GM18858 (cell line): ENCODE data around the gene PARM1.

Experiments
- ATAC-seq: cut with Tn5 transposase; IDR thresholded peaks from one replicate; pipeline ENCODE4 v1.9.1; 2021; ENCODE audit not compliant: unreplicated experiment

Gene PARM1, protein sequence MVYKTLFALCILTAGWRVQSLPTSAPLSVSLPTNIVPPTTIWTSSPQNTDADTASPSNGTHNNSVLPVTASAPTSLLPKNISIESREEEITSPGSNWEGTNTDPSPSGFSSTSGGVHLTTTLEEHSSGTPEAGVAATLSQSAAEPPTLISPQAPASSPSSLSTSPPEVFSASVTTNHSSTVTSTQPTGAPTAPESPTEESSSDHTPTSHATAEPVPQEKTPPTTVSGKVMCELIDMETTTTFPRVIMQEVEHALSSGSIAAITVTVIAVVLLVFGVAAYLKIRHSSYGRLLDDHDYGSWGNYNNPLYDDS

DNA sequence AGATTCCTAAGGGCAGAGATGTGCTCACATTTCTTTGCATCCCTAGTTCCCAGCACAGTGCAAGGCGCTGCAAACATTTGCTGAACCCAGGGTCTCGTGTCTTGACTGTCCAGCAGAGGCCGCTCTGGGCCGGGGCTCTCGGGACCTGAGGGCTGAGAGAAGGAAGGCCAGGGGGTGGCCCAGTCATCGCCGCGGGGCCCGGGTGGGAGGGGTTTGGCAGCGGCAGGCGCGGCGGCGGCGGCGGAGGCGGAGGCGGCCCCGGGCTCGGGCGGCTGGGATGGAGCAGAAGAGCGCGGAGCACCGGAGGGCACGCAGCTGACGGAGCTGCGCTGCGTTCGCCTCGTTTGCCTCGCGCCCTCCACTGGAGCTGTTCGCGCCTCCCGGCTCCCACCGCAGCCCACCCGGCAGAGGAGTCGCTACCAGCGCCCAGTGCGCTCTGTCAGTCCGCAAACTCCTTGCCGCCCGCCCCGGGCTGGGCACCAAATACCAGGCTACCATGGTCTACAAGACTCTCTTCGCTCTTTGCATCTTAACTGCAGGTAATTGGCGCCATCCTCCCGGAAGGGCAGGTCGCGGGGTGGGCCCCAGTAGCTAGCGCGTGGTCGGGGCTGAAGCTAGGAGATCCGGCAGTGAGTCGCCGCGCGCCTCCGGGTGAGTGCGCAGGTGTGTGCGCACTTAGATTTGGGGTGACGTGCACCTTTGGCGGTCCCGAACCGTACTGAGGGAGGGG, at the start of gene PARM1:
TSS of gene PARM1 (plus strand) at position 285 of the 730 bp plus-strand sequence. CDS start at position 497, 212 bp downstream.
- ATAC-seq = peak; percentile 55

DNA sequence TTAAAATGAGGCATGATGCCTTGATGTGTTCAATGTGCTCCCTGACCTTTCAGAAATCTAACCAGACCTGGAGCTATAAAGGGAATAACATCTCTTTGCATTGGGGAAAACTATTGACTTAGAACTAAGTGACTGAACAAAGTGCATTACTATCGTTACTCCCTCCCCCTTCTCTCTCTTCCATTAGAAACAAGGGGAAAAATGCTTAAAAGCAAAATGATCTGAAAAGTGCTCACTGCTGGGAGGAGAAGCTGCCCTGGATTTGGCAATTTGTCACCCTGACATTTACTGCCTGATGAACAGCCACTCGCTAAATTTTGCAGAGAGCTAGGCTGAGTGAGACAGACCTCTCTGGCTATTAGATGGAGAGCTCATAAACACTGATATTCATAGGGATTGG, 48.6 kb upstream of the PARM1 start:
- no peak for ATAC-seq

DNA sequence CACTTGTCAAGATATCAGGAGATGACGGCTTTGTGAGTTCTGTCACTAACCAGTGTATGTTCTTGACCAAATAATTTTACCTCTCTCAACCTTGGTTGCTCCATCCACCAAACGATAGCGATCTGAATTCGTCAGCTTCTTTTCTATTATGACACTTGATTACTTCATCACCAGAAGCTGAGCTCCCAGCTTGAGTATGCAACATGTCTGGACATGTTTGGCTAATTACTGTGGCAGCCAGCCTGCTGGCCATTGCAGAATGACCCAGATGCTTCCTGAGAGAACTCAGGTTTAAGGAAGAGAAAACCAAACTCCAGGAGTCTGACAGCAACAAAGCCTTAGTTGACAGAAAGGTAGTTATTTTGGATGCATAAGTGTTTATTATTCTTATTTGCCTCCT, 46.4 kb upstream of the PARM1 start:
- ATAC-seq = no peak

DNA sequence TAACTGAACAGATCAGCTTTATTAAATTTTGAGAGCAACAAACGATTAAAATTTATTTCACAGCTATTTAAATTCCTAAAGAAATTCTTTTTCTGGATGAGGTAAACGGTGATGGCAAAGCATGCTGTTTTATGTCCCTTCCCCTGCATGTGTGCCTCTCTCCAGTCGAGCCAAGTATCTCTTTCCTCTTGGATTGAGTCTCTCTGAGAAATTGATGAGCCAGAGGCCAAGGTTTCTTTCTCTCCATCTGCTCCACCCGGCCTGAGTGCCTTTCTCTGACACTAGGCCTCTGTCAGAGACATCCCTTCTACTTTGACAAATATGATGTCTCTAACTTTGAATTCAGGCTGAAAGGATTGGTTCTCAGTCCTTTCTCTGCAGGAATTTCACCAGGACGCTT, 42.6 kb upstream of the PARM1 start:
- ATAC-seq = no peak

DNA sequence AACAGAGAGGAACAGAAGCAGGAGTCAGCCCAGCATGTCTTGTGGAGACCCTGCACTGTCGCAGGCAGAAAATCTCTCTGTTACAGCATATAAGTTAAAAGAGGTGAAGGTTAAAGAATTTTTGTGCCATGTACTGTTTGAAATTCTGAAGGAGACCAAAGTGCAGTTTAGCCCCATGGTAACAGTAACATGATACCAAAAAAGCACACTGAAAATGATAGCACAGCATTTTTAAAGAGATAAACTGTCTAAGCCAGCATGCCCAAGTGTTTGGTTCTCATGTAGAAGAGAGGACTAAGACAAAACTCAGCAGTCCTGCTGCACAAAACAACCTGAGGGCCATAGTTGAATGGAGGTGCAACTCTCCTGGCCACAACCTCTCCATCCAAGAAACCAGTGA, 41.9 kb upstream of the PARM1 start:
- ATAC-seq = no peak

DNA sequence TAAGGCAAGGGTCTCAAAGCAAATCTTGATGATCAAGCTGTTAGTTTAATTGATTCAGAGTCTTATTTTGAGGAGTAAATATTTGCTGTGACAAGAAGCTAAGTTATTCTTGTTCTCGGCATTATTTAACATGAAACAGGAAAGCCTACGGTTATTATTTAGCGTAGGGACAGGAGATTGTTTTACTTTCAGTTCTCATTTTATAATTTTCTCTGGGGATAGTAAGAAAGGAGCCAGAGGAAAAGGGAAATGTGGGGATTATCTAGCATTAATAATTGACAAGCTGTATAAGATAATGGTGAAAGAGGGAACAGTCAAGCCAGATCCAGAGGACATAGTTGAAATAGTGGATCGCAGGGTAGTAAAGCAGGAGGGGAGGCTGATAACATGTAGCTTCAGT, 39.7 kb upstream of the PARM1 start:
- no peak for ATAC-seq

DNA sequence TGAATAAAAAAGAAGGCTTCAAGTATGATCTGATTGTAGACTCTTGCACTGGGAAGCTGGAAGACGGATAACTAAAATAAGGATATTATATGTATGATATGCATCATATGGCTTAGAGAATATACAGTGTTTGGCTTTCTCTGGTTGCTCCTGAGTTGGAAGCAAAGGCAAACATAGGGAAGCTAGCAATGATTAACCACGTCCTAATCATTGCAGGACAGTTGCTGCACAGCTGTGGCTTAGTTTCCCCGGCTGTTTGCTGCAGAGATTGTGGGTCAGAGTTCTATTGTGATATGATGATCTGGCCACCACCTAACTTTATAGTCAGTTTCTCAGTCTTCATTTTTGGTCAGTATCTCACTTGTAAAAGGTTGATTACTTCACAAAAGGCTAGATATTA, 36.3 kb upstream of the PARM1 start:
- ATAC-seq = no peak

DNA sequence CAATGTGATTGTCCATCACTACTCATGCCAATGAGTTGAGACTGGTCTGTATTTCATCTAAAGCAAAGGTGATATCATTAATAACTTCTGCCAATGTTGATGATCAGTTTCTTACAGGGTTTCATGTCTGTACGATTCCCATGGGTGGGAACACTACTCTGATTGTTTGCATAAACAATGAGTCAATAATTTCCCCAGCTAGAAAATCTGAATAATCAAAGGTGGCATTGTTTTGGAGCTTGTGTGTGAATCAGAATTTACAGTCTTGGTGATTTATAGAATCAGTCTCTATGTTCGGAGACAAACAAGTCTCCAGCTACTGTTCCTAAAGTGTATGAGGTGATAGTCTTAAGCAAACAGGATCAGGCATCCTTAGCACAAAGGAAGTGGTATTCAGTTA, 35.5 kb upstream of the PARM1 start:
- no peak for ATAC-seq

DNA sequence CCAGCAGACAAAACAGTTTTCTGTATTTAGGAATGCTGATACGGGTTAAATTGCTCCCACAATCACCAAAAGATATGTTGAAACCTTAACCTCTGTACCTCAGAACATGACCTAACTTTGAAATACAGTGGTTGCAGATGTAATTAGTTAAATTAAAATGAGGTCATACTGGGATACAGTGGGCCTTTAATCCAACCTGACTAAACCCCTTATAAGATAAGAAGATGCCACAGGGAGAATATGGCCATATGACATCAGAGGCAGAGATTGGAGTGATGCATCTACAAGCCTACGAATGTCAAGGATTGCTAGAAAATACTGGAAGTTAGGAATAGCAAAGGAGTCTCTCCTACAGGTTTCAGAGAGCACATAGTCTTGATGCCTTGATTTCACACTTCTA, 32.1 kb upstream of the PARM1 start:
- ATAC-seq = no peak

DNA sequence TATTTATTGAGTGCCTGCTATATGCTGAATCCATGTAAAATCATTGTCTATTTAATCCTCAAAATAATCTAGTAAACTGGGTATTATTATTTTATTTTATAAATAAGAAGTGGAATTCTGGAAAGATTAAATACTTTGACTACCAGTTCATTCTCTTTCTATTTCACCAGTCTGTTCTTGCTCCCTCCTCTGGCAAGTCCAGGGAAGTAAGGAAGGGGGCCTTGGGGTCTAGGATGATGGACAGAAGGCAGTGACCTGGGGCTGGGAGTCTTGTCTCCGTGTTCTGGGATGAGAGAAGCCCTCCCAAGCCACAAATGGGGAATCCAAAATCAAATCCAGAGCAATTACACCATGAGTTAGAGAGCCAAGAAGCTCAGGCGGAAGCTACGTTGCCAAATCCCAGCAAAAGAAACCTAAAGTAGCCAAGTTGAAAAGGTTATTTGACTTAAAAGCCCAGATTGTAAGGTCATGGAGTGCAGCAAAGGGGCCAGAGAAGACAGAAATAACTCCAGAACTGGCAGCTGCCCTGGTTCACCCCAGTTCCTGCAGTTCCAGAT, 28.3 kb upstream of the PARM1 start:
- ATAC-seq = no peak

DNA sequence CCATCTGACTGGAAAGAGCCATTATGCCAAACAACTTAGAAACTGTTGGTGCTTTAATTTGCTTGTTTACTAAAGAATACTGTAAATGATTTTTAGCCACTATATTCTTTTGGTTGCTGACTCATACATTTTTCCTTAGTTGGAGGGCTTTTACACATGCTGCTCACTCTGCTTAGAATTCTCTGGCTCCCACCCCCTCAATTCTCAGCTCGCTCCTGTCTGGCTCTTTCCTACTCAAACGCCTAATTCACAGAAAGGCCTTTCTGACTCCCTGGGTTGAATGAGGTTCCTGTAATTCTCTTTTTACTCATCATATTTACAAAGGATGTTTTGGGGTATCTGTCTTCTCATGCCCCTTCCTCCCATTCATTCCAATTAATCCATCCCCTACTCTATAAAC, 26.1 kb upstream of the PARM1 start:
- no peak for ATAC-seq

DNA sequence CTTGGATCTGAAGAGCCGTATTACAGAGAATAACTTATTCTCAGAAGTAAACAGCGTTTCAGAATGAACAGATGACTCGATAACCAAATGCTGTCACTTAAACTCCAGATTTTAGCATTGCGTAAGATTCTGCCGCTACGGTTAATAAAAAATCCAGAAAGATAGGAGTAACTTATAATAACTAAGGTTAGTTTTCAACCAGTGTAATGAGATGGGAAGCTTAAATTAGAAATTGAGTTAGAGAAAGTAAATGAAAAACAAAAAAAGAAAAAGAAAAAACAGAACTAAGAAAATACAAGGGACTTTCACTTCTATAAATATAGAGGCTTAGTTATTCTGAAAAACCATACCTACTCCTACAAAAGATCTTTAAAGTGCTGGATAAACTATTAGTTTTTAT, 13.1 kb upstream of the PARM1 start:
- peak; percentile 68 for ATAC-seq

DNA sequence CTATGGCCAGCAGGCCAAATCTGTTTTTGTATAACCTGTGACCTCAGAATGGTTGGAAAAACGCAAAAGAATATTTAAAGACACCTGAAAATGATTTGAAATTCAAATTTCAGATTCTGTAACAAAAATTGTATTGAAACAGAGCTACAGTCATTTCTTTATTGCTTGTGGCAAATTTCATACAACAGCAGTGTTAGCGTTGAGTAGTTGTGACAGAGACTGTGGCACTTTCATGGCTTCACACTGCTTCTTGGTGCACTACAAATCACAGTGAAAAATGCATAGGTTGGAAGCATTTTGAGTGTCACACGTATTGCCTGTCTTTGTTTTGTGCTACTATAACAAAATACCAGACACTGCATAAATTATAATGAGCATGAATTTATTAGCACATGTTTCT, 12.2 kb upstream of the PARM1 start:
- ATAC-seq = no peak

DNA sequence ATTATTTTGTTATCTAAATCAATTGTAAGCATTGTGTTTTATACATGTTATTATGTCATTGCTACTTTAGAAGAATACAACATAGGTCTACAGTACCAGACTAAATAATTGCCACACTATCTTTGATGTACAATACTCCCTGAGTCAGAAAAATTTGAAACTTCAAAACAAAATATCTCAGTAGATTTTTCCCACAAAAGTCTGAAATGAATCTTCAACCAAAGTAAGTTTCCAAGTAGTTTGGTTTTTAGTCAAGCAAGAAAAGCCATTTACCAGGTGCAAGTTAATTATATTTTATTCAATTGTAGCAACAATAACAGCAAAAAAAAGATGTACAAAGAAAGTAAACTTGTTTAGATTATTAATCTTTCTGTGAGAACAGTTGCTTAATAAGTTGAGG, 11.4 kb upstream of the PARM1 start:
- no peak for ATAC-seq

DNA sequence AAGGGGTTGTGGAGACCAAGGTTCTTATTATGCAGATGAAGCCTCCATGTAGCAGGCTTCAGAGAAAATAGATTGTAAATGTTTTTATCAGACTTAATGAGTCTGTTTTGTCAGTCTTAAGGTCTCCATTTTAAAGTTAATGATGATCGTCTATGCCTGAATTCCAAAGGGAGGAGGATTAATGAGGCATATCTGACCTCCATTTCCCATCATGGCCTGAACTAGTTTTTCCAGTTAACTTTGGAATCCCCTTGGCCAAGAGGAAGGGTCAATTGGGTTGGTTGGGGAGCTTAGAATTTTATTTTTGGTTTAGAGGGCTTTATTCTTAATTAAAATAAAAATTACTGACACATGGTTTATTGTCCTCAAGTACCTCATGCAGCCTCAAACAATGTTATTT, 6.9 kb upstream of the PARM1 start:
- no peak for ATAC-seq

DNA sequence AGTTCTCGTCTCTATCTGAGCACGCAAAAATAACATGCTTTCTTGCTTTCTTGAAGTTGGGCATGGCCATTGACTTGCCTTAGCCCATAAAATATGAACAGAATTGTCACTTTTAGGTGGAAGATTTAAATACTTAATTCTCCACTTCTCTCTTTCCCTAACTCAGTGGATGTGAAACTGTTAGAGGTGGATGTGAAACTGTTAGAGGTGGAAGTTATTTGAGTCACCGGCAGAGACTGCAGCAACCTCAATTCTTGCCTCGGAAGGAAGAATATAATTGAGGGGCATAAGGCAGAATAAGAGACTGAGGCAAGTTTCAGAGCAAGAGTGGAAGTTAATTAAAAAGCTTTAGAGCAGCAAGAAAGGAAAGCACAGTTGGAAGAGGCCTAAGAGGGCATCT, 2.8 kb upstream of the PARM1 start:
- ATAC-seq = peak; percentile 67

DNA sequence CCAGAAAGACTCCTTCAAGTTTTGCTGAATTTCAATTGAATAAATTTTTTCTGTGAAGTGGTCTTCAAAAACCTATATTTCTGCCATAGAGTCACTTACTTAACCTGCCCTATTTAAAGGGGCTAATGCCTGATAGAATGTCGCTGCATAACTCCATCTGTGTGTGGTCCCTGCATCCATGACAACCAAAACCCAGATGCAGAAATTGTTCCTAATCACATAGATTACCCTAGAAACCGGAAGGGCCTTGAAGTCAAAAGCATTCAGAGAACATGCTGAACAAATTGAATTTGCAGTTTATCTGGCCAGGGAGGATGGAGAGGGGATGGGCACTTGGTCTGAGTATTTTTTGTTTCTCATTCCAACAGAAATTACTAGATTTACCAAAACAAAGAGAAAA, 1.5 kb upstream of the PARM1 start:
- ATAC-seq = no peak

DNA sequence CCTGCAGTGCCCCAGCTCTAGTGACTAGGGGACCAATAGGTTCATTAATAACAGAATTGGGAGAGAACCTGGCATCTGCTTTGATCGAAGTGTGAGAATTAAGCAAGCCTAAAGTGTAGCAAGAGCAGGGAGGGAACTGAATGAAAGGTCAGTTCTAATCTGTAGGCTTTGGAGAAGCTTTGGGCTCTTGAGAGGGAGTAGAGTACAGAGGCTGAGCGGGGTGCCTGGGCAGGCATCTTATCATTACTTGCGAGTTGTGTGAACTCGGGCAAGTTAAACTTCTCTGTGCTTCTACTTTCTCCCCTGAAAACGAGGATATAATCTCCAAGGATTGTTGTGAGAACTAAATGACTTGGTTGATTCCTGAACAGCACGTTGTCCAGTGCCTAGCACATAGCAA, 906 bp upstream of the PARM1 start:
- ATAC-seq = no peak

DNA sequence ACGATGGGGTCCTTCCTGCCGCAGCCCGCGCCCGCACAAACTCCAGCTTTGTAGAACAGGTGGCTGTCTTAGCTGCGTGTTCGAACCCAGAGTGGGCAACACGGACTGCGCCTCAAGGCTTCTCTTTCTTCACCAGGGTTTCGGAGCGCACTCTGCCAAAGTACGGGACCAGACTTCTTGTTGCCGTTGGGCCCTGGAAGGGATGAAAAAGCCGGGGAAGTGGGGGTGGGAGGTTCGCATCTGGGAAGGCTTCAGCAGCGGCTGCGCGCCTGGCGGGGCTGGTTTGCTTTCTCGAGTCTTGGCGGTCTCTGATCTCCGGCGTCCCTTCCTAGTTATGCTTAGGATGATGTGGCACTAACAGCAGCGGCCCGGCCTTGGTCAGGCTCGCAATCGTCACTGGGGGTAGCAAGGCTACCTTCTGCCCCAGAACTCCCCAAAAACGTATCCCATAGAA, 673 bp downstream of the PARM1 start:
- no peak for ATAC-seq

DNA sequence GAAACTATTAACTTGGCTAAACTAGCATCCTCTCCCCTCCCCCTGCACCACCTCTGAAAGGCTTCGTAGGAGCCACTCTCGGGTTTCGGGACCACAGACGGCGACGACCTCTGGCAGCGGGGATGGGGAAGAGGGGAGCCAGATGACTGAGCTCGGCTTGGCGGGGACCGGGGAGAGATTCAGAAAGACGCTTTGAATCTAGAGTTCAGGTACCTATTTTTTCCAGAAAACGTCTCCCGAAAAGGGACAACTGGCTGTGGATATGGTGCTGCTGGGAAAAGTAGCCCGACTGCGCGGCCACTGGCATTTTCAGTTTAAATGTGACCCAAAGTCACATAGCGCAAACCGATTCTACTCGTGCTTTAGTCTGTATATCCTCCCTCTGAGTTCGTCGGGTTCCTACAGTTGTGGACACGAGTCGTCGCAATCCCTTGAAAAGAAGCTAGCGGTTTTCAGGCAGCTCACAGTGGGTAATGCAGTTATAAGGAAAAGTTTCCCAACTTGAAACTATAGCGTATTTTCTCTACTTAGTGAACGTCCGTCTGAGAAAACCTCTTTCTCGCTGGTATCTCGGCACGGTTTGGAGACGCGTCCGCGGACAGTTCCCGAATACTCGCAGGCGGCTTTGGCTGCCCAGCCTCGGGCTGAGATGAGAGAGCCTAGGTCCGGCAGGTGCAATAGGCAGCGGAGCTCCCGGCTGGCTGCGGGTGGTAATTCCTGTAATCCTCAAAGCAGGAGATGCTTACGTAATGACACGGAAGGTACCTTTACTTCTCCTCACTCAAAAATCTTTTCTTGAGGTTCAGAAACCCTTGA, 1.3 kb downstream of the PARM1 start:
- no peak for ATAC-seq

DNA sequence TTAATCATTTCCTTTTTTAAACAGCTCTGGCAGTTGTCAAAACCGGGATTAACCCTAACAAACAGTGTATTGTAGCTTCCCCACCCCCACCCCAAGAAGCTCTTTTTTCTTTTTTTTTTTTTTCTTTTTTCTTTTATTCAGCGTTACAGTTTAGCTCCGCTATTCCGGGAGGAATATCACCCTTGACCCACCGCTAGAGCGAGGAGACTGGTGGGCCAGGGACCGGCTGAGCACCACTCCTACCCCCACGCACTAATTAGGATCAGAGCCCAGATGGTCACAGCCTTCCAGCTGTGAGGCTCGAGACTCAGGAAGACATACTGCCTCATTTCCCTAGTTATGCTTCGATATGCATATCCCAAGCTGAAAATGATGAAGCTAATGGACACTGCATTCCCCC, 2.0 kb downstream of the PARM1 start:
- ATAC-seq = no peak

DNA sequence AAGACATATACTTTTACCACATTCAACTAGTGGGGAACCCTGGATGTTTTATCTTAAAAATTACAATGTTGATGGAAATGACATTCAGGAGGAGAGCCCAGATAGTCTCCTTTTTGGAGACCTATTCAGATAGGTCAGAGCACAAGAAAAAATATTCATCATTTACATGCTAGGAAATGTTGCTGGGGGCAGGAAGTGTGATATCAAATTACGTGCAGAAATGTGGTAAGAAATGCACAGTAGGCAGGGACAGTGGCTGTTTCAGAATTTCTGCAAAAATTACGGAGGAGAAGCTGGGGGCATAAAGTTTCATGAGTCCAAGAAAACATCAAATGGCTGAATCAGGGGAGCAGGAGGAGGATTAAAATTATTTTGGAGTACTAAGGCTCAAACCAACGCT, 8.2 kb downstream of the PARM1 start:
- ATAC-seq = no peak
